ENCODE measurements around the gene MEF2C.
A peak's percentile ranks its signal among the peaks of the same experiment; 100 is the strongest.
"Not testable (repeated sequence)": the region's sequence is repeated elsewhere in the genome, so short reads cannot be mapped to it uniquely, and the experiment has no call there.

The MEF2C gene

GRCh38 chr5:88861231-88861630 is 21.8 kb downstream of the MEF2C start:
- no peak for DNase-seq (ENCODE audit: low read depth in 3 of 3)

GRCh38 chr5:88860501-88860900 is 22.5 kb downstream of the MEF2C start:
- DNase-seq (ENCODE audit: low read depth in 3 of 3) = no peak

GRCh38 chr5:88858392-88858791 is 24.6 kb downstream of the MEF2C start:
- no peak for DNase-seq (ENCODE audit: low read depth in 3 of 3)

GRCh38 chr5:88856381-88856780 is 26.6 kb downstream of the MEF2C start:
- DNase-seq (ENCODE audit: low read depth in 3 of 3) = not testable (repeated sequence)

GRCh38 chr5:88854769-88855168 is 28.2 kb downstream of the MEF2C start:
- no peak for DNase-seq (ENCODE audit: low read depth in 3 of 3)

GRCh38 chr5:88847420-88847819 is 35.6 kb downstream of the MEF2C start:
- no peak for DNase-seq (ENCODE audit: low read depth in 3 of 3)

GRCh38 chr5:88846434-88846833 is 36.5 kb downstream of the MEF2C start:
- no peak for DNase-seq (ENCODE audit: low read depth in 3 of 3)

GRCh38 chr5:88845081-88845697 is 37.8 kb downstream of the MEF2C start:
- DNase-seq (ENCODE audit: low read depth in 3 of 3) = no peak

GRCh38 chr5:88842784-88843183 is 40.2 kb downstream of the MEF2C start:
- DNase-seq (ENCODE audit: low read depth in 3 of 3) = no peak

GRCh38 chr5:88841212-88841611 is 41.8 kb downstream of the MEF2C start:
- DNase-seq (ENCODE audit: low read depth in 3 of 3) = no peak

GRCh38 chr5:88840495-88840894 is 42.5 kb downstream of the MEF2C start:
- DNase-seq (ENCODE audit: low read depth in 3 of 3) = no peak

GRCh38 chr5:88839238-88839637 is 43.7 kb downstream of the MEF2C start:
- DNase-seq (ENCODE audit: low read depth in 3 of 3) = no peak

GRCh38 chr5:88838500-88838899 is 44.5 kb downstream of the MEF2C start:
- no peak for DNase-seq (ENCODE audit: low read depth in 3 of 3)

- no peak for DNase-seq (ENCODE audit: low read depth in 3 of 3)
Measured at GRCh38 chr5:88837817-88838216, 45.2 kb downstream of the MEF2C start.

GRCh38 chr5:88837222-88837621 is 45.8 kb downstream of the MEF2C start:
- DNase-seq (ENCODE audit: low read depth in 3 of 3) = no peak

GRCh38 chr5:88836195-88836838 is 46.7 kb downstream of the MEF2C start:
- no peak for DNase-seq (ENCODE audit: low read depth in 3 of 3)

- no peak for DNase-seq (ENCODE audit: low read depth in 3 of 3)
Measured at GRCh38 chr5:88834499-88834898, 48.5 kb downstream of the MEF2C start.

- DNase-seq (ENCODE audit: low read depth in 3 of 3) = no peak
Measured at GRCh38 chr5:88834131-88834462, 48.9 kb downstream of the MEF2C start.

- peak; percentile 8 to 37 (median 27) for DNase-seq (ENCODE audit: low read depth in 3 of 3)
Measured at GRCh38 chr5:88833371-88834130, 49.4 kb downstream of the MEF2C start.

- DNase-seq (ENCODE audit: low read depth in 3 of 3) = no peak
Measured at GRCh38 chr5:88831816-88832215, 51.2 kb downstream of the MEF2C start.

- DNase-seq (ENCODE audit: low read depth in 3 of 3) = no peak
Measured at GRCh38 chr5:88830567-88830966, 52.4 kb downstream of the MEF2C start.

- DNase-seq (ENCODE audit: low read depth in 3 of 3) = no peak
Measured at GRCh38 chr5:88829775-88830174, 53.2 kb downstream of the MEF2C start.

- no peak for DNase-seq (ENCODE audit: low read depth in 3 of 3)
Measured at GRCh38 chr5:88829054-88829453, 53.9 kb downstream of the MEF2C start.
